NCI-H460 (cell line): ENCODE results near the gene INPP5A. TPM values are rescaled to one million over a fixed set of nuclear protein-coding genes. Genes with fewer than 3 reads are reported as not detected.

Experiments
- DNase-seq: peaks from one replicate; pipeline ENCODE4 v3.0.0-alpha.2; 2016; ENCODE audit warnings: low read depth; ENCODE audit errors: extremely low read depth
- total RNA-seq: library from RNA; depleted of rRNA; stranded (reverse); fragments of >200 nt; shearing (Covaris generic); gene quantifications from 2 replicates; pipeline ENCODE4 v1.2.3, GENCODE V29; 2014

INPP5A gene
- total RNA-seq, 1 experiment from 2014 or later = 13.1 TPM

GRCh38 chr10:132803416-132804210 lies 266.0 kb downstream of the INPP5A start:
- no peak for DNase-seq

DNA sequence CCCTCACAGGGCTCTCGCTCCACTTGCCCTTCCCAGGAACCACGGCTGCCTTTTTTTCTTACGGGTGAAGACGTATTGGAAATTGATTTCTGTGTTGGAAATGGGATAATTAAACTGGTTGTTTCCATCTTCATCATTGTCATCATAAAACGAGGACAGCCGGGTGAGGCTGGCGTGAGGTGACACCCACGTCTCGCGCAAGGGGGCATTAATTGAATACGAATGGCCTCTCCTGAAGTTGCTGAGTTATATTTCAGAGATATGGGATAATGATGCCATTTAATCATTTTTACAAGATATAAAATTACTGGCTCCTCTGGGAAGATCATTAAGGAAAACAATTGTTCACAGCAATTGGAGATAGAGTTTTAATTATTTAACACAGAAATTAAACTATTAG lies 266.7 kb downstream of the INPP5A start:
- no peak for DNase-seq

- DNase-seq = no peak
Measured at GRCh38 chr10:132804785-132805426, 267.3 kb downstream of the INPP5A start.

- DNase-seq = no peak
Measured at GRCh38 chr10:132805599-132805998, 268.0 kb downstream of the INPP5A start.

DNA sequence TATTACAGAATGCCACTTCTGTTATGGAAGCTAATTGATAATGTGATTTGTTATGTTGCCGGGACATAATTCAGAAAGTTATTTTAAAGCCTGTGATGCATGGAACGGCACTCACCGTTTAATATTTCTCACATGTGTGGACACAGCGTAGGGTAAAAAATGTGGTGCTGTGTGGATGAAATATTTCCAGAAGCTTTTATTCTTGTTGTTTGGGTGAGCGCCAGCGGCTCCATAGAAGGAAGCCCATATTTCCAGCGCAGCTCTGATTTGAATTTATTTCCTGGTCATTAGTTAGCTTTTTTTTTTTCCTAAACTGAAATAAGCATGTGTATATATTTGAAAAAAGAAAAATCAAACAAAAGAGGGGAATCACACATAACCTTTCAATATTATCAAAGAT lies 268.5 kb downstream of the INPP5A start:
- no peak for DNase-seq

GRCh38 chr10:132806561-132807003 lies 269.0 kb downstream of the INPP5A start:
- DNase-seq = no peak

GRCh38 chr10:132807621-132808049 lies 270.0 kb downstream of the INPP5A start:
- no peak for DNase-seq

- no peak for DNase-seq
Measured at GRCh38 chr10:132808383-132809231, 271.0 kb downstream of the INPP5A start.

- DNase-seq = no peak
Measured at GRCh38 chr10:132809232-132810140, 271.9 kb downstream of the INPP5A start.

DNA sequence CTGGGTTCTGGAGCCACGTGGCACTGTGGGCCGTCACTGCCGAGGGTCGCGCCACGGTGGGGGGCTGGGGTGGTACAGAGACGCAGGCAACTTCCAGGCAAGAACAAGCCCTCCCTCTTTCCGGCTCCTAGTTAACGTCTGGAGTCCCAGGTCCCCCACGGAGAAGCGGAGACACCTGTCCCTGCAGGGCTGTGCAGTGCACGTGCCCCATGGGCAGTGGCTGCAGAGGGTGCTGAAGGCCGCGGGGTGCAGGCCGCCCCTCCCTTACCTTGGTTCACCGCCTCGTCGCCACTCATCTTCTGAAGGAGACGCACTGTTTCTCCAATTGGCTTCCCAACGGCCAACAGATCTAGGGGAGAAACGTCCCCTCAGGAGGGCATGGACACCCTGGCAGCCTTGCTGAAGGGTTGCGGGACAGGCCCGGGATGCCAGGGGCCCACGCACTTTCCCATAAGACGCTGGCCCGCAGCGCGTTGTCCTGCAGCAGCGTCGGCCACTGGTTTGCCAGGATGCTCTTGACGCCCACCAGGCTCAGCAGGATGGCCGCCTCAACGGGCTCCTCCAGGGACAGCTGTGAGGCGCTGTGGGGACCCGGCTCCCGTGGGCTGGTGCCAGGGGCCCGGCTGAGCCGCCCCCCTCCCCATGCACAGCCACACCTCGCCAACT lies 272.7 kb downstream of the INPP5A start:
- DNase-seq = no peak

- no peak for DNase-seq
Measured at GRCh38 chr10:132810807-132811700, 273.5 kb downstream of the INPP5A start.

DNA sequence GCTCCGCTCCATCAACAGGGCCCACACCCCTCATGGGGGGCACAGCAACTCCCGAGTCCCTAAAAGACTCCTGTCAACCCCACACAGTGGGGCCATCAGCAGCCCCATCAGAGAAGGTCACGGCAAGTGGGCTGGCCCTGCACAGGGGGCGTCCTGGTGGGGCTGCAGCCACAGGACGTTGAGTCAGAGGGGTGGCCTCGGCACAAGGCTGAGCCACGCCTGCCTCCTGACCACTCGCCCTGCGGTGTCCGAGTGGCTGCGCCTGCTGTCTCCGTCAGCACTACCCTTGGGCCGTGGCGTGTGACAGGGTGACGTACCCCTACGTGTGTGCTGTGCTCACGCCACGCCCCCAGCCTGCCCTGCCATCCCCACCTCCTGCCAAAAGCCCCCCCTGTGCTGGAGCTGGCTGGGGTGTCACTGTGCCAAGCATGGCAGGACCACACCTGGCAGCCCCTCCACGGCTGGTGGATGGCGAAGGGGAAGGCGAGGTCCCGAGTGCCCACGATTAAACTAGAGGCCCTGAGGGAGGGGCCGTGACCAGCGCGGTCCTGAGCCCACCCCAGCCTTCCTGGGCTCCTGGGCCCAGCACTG lies 274.4 kb downstream of the INPP5A start:
- no peak for DNase-seq

DNA sequence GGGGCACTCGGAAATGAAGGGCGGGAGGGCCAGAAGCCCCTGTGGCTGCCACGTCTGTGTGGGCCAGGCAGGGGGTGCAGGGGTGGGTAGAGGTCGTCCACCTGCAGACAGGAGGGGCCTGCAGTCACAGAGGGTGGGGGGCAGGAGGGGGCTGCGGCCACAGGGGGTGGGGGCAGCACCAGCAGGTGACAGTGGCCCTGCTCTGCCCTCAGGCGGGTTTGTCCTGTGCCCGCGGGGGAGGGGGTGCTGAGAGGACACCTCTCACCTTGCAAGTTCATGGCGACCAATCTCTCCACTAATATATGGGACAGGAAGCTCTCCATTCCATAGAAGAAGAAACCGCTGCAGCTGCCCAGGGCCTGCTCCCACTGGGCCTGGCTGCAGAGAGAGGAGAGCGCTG lies 274.9 kb downstream of the INPP5A start:
- no peak for DNase-seq

DNA sequence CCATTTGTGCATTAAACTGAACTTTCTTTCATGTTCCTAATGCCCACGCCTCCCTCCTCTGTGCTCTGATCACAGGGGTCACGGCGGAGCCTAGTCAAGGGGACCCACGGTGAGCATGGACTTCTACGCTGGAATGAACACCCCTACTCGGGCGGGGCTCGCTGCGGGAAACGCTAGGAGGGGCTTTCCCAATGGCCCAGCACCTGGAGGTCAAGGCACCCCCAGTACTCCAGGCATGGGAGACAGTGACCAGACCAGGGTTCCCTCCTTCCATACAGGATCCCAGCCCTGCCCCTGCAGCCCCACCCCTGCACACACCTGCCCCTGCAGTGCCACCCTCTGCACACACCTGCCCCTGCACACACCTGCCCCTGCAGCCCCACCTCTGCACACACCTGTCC lies 275.4 kb downstream of the INPP5A start:
- no peak for DNase-seq

DNA sequence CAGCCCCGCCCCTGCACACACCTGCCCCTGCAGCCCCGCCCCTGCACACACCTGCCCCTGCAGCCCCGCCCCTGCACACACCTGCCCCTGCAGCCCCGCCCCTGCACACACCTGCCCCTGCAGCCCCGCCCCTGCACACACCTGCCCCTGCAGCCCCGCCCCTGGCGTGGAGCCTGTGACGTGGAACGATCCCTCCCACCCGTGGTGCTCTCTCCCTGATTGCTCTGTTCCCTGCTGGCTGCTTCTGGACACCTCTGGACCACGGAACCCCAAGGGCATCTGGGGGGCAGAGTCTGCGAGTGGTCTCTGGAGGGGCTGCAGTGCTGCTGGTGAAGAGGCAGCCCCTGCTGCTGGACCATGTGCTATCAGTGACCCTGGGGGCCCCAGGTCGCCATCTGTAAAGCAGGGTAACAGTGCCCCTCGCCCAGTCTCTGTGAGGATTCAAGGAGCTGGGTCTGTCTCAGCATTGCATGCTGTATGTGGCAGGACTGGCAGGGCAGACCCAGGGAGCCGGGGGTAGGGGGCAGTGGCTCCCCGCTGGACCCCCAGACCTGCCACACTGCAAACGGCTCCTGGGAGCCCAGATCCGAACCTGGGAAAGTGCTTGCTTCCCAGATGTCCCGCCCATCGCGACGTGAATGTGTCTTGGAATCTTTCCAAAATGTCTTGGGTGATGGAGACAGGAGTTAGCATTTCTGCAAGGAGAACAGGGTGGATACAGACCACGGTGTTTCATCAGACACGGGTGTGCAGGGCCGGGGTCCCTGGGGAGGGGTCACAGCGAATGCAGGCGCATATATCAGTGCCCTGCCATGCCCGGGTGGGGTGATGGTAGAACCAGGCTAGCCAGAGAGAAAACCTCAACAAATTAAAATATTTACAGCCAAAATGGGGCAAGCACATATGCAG lies 276.2 kb downstream of the INPP5A start:
- DNase-seq = no peak

GRCh38 chr10:132814469-132814856 lies 276.9 kb downstream of the INPP5A start:
- no peak for DNase-seq

GRCh38 chr10:132815168-132815857 lies 277.7 kb downstream of the INPP5A start:
- DNase-seq = no peak
